NCI-H510A treated with DMSO at 0.1 percent for 48 hours (cell line): ENCODE measurements around the gene FADS2.
A peak's percentile ranks its signal among the peaks of the same experiment; 100 is the strongest.

ENCODE experiments used
- DNase-seq: peaks from one replicate; lab custom pipeline; 2025; lab: John Stamatoyannopoulos, UW

The FADS2 gene

GRCh38 chr11:61888590-61888989 lies 60.5 kb downstream of the FADS2 start:
- DNase-seq = no peak

DNA sequence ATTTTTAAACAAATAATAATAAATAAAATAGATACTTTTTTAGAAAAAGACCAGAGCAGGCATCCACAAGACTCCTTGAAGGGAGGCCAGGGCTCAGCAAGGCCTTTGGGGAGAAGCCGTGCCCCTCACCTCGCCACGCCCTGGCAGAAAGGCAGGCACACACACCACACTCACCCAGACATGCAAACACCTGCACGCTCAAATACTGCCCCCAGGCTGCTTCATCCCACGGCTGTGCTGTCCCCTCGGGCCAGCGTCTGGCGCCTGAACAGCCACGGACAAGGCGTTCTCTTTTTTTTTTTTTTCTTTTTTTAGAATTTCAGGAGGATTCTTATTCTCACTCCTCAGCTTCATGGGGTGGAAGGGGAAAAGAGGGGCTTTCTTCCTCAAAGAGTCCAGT lies 61.7 kb downstream of the FADS2 start:
- DNase-seq = no peak

DNA sequence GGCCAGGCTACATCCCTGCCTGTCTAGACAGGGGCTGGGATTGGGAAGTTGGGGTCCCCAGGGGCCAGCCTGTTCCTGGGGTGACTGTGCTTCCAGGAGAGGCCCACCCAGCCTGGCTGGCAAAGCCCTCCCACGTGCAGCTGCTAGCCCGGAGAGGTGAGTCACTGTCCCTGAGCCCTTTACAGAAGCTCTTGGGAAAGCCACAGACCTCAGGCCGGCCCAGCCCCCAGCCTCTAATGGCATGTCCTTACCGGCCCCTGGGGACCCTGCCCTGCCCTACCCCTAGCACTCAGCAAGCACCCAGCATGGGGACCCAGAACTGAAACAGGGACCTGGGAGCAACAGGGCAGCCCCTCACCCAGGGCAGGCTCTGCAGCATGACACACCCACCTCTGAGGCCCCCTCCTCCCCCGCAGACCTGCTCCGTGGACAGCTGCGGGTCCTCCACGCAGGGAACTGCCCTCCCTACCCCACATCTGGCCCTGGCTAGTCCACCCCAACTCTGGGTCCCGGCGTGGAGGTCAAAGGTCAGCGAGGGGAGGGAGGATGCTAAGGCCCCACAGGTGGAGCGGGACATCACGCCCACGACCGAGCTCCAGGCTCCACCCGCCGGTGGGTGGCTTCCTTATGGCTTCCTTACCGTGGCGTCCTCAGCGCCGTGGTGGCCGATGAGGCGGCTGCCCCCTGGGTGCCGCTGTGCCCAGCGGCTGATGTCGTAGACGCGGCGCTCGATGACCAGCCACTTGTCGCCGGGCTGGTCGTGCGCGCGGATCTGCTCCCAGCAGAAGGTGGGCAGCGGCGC lies 62.6 kb downstream of the FADS2 start:
- DNase-seq = peak; percentile 67

GRCh38 chr11:61891331-61892084 lies 63.4 kb downstream of the FADS2 start, which contains the start of gene FADS3:
Gene FADS3 (minus strand): TSS chr11:61891545. CDS start chr11:61891381, 164 bp downstream.
- DNase-seq = peak; percentile 92

DNA sequence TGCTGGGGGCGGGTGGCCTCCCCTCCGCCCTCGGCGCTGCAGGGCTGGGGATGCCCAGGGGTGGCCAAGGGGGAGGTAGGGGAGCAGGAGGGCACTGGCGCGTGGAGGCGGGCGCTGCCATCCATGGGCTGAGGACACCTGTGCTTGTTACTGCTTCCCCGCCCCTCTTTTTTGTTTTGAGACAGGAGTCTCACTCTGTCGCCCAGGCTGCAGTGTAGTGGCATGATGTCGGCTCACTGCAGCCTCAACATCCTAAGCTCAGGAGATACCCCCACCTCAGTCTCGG lies 63.9 kb downstream of the FADS2 start:
- peak; percentile 44 for DNase-seq

- DNase-seq = no peak
Observed at GRCh38 chr11:61893981-61894380, 65.9 kb downstream of the FADS2 start.

DNA sequence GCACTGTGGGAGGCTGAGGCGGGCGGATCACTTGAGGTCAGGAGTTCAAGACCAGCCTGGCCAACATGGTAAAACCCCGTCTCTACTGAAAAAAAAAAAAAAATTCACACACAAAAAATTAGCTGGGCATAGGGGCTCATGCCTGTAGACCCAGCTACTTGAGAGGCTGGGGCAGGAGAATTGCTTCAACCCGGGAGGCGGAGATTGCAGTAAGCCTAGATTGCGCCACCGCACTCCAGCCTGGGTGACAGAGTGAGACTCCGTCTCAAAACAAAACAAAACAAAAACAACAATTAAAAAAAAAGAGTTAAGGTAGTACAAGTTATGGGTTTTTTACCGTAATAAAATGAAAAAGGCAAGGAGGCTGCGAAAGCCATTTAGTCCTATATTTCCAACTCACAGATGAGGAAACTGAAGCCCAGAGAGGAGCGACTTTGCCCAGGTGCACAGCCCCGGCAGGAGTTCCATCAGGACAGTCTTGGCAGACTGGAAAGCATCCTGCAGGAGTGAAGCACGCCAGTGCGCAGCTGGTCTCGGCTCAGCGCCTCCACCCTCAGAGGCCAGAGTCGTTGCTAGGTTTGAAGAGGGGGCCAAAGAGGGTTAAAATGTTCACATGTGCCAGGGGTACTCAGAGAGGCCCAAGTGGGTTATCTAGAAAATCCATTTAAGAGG lies 67.1 kb downstream of the FADS2 start:
- peak; percentile 40 for DNase-seq

- no peak for DNase-seq
Observed at GRCh38 chr11:61895718-61896059, 67.6 kb downstream of the FADS2 start.

- no peak for DNase-seq
Observed at GRCh38 chr11:61896665-61897386, 68.7 kb downstream of the FADS2 start.

GRCh38 chr11:61897387-61898246 lies 69.5 kb downstream of the FADS2 start:
- DNase-seq = peak; percentile 76

GRCh38 chr11:61898247-61898582 lies 70.1 kb downstream of the FADS2 start:
- no peak for DNase-seq

- peak; percentile 51 for DNase-seq
Observed at GRCh38 chr11:61899146-61899841, 71.2 kb downstream of the FADS2 start.

- DNase-seq = no peak
Observed at GRCh38 chr11:61900251-61900650, 72.2 kb downstream of the FADS2 start.

- DNase-seq = no peak
Observed at GRCh38 chr11:61901397-61901796, 73.3 kb downstream of the FADS2 start.

GRCh38 chr11:61902313-61902712 lies 74.2 kb downstream of the FADS2 start:
- no peak for DNase-seq

- DNase-seq = no peak
Observed at GRCh38 chr11:61903845-61904244, 75.7 kb downstream of the FADS2 start.

- DNase-seq = no peak
Observed at GRCh38 chr11:61904539-61905048, 76.5 kb downstream of the FADS2 start.

DNA sequence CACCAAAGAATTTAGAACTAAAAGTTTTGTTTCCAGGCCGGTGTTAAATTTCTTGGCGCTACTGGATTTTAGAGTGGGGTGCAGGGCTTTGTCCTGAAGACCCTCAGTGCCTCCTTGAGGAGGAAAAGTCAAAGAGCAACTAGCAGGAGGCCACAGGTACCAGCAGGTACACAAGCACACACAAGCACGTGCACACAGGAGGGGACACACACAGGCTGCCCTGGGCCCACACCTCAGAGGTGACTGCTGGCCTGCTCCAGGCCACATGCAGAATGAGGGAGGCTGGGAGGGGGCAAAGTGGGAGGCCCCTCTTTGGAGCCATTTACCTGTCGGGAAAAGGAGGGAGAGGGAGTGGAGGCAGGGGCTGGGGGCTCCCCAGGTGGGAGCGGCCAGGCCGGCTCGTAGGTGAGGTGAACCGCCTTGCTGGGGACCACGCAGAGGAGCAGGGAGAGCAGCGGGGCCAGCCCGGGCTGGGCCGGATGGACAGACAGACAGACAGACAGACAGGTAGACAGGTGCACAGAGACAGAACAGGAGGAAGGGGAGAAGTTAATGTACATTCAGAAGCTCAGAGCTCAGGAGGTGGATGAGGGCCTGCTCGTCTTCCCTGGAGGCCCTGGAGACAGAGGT lies 77.1 kb downstream of the FADS2 start:
- DNase-seq = no peak

GRCh38 chr11:61905801-61906521 lies 77.9 kb downstream of the FADS2 start:
- no peak for DNase-seq

- no peak for DNase-seq
Observed at GRCh38 chr11:61906522-61906909, 78.4 kb downstream of the FADS2 start.
